Chondrocyte (in vitro differentiated cells): ENCODE results near the gene FAM120A. TPM values are rescaled to one million over a fixed set of nuclear protein-coding genes. Genes with fewer than 3 reads are reported as not detected.

Experiments
- DNase-seq: peaks from one replicate; pipeline ENCODE4 v3.0.0; 2021; ENCODE audit warnings: mixed read lengths, low spot score
- H3K27ac Mint-ChIP-seq: one replicate; pipeline ENCODE4 v1.8.0; 2021; ENCODE audit warnings: mild to moderate bottlenecking, moderate library complexity, mixed read lengths; ENCODE audit not compliant: unreplicated experiment
- H3K27me3 Mint-ChIP-seq: 2 replicates; pipeline ENCODE4 v1.8.0; 2021; ENCODE audit warnings: low read depth, mixed read lengths
- H3K36me3 Mint-ChIP-seq: 2 replicates; pipeline ENCODE4 v1.8.0; 2021; ENCODE audit warnings: low read depth, mixed read lengths
- H3K4me1 Mint-ChIP-seq: 2 replicates; pipeline ENCODE4 v1.8.0; 2021; ENCODE audit warnings: low read depth, mild to moderate bottlenecking, mixed read lengths
- H3K4me3 Mint-ChIP-seq: one replicate; pipeline ENCODE4 v1.8.0; 2021; ENCODE audit warnings: mild to moderate bottlenecking, moderate library complexity, mixed read lengths; ENCODE audit not compliant: unreplicated experiment
- H3K9me3 Mint-ChIP-seq: 2 replicates; pipeline ENCODE4 v1.8.0; 2021; ENCODE audit warnings: low read depth, mixed read lengths
- total RNA-seq: library from RNA; stranded (reverse); gene quantifications from 3 replicates; pipeline ENCODE4 v1.2.1, GENCODE V29; 2021
- TF ChIP-seq, protein P1 (sequence below): fragments of 200-600 bp; sonication (generic); IDR thresholded peaks from 2 replicates; pipeline ENCODE4 v1.5.0; 2021; ENCODE audit warnings: antibody characterized with exemption, mild to moderate bottlenecking, moderate library complexity

Gene FAM120A
- total RNA-seq, 1 donor from 2014 or later, result 89.9 TPM

DNA sequence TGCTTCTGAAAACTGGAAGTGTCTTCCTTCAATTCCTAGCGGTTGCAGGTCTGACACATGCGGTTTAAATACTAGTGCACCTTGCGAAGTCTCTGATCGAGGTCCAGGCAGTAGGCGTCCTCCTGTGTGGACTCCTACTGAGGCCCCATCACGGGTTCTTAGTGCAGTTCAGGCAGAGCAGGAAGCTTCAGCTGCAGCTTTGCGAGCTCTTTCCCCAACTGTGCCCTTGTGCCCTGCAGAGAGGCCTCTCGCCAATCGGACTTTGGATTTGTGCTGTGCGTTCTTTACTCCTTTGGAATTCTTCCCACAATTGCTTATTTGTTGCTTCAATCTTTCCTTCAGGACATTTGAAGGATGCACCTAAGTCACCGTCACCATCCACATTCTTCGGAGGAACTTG lies 42.5 kb downstream of the FAM120A start:
- Mint-ChIP-seq H3K36me3 (peaks cover 19% of the 10 kb centered on the region), H3K27me3 (no peaks in the 10 kb centered on the region), H3K27ac (no peak overlapping the region), H3K4me3 (no peak overlapping the region), H3K9me3 (no peaks in the 10 kb centered on the region), H3K4me1 (peaks cover 14% of the 10 kb centered on the region)
- no peak for DNase-seq
- TF ChIP-seq, protein P1, sequence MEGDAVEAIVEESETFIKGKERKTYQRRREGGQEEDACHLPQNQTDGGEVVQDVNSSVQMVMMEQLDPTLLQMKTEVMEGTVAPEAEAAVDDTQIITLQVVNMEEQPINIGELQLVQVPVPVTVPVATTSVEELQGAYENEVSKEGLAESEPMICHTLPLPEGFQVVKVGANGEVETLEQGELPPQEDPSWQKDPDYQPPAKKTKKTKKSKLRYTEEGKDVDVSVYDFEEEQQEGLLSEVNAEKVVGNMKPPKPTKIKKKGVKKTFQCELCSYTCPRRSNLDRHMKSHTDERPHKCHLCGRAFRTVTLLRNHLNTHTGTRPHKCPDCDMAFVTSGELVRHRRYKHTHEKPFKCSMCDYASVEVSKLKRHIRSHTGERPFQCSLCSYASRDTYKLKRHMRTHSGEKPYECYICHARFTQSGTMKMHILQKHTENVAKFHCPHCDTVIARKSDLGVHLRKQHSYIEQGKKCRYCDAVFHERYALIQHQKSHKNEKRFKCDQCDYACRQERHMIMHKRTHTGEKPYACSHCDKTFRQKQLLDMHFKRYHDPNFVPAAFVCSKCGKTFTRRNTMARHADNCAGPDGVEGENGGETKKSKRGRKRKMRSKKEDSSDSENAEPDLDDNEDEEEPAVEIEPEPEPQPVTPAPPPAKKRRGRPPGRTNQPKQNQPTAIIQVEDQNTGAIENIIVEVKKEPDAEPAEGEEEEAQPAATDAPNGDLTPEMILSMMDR, result no peak

GRCh38 chr9:93496285-93496684 lies 44.8 kb downstream of the FAM120A start:
- no peaks in the 10 kb centered on the region for H3K27me3 Mint-ChIP-seq
- TF ChIP-seq, protein P1, result no peak
- peaks cover 15% of the 10 kb centered on the region for H3K4me1 Mint-ChIP-seq
- DNase-seq, result no peak
- H3K4me3 Mint-ChIP-seq, result no peak overlapping the region
- no peak overlapping the region for H3K27ac Mint-ChIP-seq
- H3K9me3 Mint-ChIP-seq, result no peaks in the 10 kb centered on the region
- peaks cover 25% of the 10 kb centered on the region for H3K36me3 Mint-ChIP-seq

DNA sequence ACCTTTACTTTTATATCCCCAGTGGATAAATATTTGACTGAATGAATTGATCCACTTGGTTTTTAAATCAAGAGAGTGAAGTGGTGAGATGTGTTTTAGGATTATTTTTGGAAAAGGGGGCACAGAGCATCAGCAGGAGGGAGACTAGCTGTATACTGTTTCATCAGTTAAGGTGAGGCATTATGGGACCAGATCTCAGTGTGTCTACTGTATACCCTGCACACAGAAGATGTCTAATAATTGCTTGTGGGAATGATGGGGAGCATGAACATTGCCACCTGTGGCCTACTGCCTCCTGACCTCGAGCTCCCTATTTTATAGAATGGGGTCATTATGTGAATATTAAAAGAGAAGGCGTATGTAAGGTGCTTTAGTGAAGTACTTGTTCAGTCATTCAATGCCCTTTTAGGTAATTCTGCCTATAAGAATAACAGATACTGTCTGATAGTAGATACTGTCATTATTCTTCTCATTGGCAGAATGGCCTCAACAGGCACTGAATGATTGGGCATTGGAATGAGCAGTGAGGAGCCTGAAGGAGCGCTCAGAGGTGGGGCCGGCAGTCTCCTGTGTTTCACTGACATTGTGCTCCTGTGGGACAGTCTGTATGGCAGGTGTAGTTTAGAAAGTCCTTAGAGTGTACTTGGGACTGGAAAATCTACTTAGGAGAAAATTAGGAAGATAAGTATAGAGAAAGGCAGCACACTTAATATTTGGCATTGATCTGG lies 49.2 kb downstream of the FAM120A start:
- Mint-ChIP-seq H3K4me3 (peak overlapping the region; percentile 67), H3K36me3 (peaks cover 24% of the 10 kb centered on the region), H3K27ac (peak overlapping the region; percentile 89), H3K27me3 (no peaks in the 10 kb centered on the region), H3K9me3 (no peaks in the 10 kb centered on the region), H3K4me1 (peaks cover 29% of the 10 kb centered on the region)
- TF ChIP-seq, protein P1, result no peak
- DNase-seq, result no peak

- DNase-seq, result no peak
- TF ChIP-seq, protein P1, result no peak
- Mint-ChIP-seq H3K4me1 (peaks cover 32% of the 10 kb centered on the region), H3K9me3 (no peaks in the 10 kb centered on the region), H3K27me3 (no peaks in the 10 kb centered on the region), H3K4me3 (peak overlapping the region; percentile 67), H3K36me3 (peaks cover 21% of the 10 kb centered on the region), H3K27ac (peak overlapping the region; percentile 89)
Measured at GRCh38 chr9:93501406-93501805, 49.9 kb downstream of the FAM120A start.

DNA sequence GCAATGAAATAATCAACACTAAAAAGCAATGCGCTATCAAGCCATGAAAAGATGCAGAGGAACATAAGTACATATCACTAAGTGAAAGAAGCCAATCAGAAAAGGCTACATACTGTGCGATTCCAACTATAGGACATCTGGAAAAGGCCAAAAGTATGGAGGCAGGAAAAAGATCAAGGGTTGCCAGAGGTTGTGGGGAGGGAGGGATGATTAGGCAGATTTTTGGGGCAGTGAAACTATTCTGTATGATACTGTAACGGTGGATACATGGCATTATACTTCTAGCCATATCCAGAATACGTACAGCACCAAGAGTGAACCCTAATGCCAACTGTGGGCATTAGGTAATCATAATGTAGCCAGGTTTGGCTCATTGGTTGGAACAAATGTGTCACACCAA lies 51.9 kb downstream of the FAM120A start:
- Mint-ChIP-seq H3K27ac (no peak overlapping the region), H3K9me3 (no peaks in the 10 kb centered on the region), H3K4me1 (peaks cover 41% of the 10 kb centered on the region), H3K27me3 (no peaks in the 10 kb centered on the region), H3K36me3 (peaks cover 17% of the 10 kb centered on the region), H3K4me3 (no peak overlapping the region)
- TF ChIP-seq, protein P1, result no peak
- DNase-seq, result no peak
